ENCODE measurements around the gene STOX2.

Gene STOX2

DNA sequence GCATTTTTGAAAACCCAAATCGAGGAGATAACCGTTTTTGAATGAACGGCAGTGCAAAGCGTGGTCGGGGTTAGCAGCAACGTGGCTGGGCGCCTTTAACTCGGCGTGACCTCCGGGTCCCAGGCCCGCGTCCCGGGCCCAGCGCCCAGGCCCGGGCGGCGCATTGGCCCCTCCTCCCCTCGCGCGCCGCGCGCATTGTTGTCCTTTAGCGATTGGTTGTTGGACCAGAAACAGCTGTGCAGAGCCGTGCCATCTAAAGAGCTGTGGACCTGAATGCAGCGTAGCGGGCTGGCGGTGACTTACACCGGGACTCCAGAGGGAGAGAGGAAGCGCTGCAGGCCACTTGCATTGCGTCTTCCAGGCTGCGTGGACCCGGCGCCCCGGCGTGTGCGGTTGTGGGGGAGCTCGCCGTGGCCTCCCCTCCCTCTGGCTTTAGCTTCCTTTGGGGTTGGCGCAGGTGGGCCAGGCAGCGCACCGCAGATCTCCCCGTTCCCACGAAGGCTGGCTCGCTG lies at the start of gene STOX2:
Gene STOX2 (plus strand): TSS at position 227 of the 512 bp plus-strand sequence. CDS start 1,484 bp downstream, outside the sequence.
- in situ Hi-C loops (cut with MboI; ENCODE audit: low sequenced_read_pairs): no loop called here

DNA sequence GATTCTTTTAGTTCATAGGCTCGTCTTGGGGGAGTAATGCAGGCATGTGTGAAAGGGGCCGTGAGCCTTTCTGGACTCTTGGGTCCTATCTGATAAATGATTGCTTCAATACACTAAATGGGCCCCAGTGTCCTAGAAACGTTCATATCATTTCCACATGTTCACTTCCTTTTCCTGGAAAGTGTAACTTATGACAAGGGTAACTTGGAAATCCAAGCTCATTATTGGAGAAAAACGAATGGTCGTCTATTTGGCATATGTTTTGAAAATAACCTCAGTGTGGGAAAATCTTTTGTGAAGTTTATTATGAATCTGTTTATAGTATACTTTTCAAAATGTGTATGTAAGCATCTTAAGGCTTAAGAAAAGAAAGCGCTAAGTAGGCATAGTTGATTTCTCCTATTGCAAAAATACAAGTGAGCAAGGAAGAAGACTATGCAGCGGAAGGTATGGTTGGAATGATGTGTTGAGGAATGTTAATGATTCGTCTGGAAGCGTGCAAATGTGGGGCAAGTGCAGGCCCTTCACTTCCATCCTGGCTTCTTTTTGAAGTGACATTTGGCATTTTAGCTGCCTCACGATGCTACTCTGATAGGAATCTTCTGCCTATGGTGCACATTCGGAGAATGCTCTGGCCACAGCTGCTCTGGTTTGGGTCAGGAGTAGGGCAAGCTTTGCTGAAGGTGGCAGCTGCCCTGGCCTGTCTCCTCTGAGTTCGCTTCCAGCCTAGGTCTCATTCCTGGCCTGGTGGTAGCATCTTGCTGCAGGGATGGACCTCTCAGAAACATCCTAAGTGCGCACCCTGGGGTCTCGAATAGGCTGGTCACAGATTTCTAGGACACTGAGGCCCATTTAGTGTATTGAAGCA lies 49.5 kb upstream of the STOX2 start:
- in situ Hi-C loops (cut with MboI; ENCODE audit: low sequenced_read_pairs): no loop called here

- in situ Hi-C loops (cut with MboI; ENCODE audit: low sequenced_read_pairs): no loop called here
Measured at GRCh38 chr4:183857040-183857439, 48.1 kb upstream of the STOX2 start.

GRCh38 chr4:183858011-183858615 lies 47.0 kb upstream of the STOX2 start:
- in situ Hi-C loops (cut with MboI; ENCODE audit: low sequenced_read_pairs): no loop called here

DNA sequence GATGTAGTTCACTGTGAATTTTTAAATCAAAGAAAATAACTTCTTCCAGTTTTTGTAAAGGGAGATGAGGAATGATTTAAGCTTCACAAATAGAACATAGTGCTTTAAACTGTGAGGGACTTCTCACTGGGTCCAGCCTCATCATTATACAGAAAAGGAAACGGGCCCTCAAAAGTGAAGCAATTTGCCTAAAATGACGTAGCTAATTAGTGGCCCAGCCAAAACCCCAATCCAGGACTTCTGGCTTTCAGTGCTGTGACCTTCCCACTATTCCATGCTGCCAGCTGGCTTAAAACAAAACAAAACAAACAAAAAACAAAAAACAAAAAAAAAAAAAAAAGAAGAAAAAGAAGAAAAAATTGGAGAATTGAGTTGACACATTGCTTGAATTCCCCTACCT lies 45.0 kb upstream of the STOX2 start:
- in situ Hi-C loops (cut with MboI; ENCODE audit: low sequenced_read_pairs): no loop called here

GRCh38 chr4:183860731-183861130 lies 44.4 kb upstream of the STOX2 start:
- in situ Hi-C loops (cut with MboI; ENCODE audit: low sequenced_read_pairs): no loop called here

DNA sequence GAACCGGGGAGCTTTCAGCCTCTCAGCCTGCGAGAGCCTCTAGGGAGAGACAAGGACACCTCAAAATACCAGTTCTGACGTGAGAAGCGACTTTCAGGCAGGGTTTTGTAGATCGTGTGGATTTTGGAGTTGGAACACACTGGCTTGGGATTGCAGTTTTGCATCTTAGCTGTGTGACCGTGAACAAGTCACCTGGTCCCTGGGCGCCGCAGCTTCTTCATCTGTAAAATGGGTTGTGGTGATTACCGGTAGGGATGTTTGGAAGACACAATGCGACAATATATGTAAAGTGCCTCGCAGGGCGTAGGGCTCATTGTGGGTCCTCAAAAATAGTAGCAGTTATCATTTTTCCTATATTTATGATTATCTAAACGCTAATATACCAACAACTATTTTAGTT lies 43.7 kb upstream of the STOX2 start:
- in situ Hi-C loops (cut with MboI; ENCODE audit: low sequenced_read_pairs): no loop called here

- in situ Hi-C loops (cut with MboI; ENCODE audit: low sequenced_read_pairs): no loop called here
Measured at GRCh38 chr4:183863155-183863825, 41.8 kb upstream of the STOX2 start.

DNA sequence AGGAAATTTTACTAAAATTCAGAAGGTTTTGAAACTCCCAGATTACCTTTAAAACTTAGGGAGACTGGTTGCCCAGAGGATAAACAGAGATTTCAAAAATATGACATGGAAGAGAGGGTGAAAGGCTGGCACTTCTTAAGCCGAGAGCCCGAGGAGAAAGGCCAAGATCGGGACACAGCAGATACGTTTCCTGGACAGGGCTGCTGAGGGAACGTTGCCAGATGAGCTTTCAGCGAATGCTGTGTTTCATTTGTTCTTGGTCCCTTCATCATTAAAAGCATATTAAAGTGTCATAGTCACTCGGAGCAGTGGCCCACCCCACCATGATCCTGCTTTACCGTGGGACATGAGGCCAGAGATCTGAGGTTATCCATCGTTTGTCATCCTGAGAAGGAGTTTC lies 37.9 kb upstream of the STOX2 start:
- in situ Hi-C loops (cut with MboI; ENCODE audit: low sequenced_read_pairs): no loop called here

DNA sequence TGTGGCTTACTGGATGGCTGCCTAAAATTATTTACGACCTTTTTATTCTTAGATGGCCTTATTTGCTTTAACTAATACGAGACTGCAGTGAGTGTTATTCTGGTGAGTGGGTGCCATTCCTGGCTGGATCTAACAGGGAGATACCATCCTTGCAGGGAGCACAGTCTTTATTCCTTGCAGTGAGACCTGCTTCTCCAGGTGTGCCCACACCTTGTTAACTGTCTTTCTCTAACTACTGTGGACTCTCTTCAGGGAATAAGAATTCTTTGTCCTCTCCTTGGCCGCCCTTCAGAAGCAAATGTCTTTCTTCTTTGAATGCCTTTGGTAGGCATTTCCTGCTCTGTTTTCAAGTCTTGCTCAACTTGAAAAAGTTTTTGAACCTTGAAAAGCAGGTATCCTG lies 34.1 kb upstream of the STOX2 start:
- in situ Hi-C loops (cut with MboI; ENCODE audit: low sequenced_read_pairs): no loop called here

DNA sequence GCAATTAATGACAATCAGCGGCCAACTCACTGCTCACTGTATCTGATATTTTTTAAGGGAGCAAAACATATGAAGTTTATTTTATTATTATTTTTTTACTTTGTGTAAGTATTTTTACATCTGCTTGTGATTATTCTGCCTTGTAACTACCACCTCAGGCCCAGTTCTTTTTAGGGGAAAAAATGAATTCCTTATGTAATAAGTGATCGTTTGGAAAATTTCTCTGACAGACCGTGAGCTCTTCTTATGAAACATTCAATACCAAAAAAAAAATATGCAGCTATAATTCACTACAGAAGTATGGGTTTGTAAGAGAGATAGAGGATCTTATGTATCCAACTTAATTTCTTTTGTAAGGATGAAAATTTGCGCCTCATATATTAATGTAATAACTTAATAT lies 33.5 kb upstream of the STOX2 start:
- in situ Hi-C loops (cut with MboI; ENCODE audit: low sequenced_read_pairs): no loop called here

GRCh38 chr4:183872531-183872930 lies 32.6 kb upstream of the STOX2 start:
- in situ Hi-C loops (cut with MboI; ENCODE audit: low sequenced_read_pairs): no loop called here

DNA sequence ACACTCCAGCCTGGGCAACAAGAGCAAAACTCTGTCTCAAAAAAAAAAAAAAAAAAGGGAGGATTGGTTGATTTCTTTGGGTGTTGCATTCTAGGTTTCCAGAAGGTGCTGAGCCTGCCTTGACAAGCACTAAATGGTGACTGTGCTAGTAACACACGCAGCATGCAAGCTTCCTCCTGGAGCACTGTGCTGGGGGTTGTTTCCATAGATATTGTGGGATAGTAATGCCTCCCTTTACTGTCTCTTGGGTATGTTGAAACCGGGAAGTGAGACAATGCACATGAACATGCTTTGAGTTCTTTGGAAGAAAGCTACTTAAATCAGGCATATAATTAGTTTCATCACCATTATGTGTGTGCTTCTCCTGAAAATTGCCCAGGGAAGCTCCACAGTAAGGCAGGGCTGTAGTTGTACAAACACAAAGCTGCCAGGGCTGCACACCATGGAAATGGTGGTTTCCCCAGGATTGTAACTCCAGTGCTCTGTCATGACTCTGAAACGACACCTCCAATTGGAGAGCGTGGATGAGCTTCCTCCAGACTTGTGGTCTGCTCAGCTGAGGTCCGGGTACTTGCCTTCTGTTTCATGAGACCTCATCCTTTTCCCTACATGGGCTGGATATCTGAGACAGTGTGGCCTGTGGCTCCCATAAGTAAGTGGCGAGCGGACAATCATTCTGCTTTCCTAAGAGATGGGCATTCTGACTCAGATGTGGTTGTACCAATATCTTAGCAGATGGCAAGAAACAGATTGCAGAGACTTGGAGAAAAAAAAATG lies 31.5 kb upstream of the STOX2 start:
- in situ Hi-C loops (cut with MboI; ENCODE audit: low sequenced_read_pairs): no loop called here

GRCh38 chr4:183875251-183875825 lies 29.8 kb upstream of the STOX2 start:
- in situ Hi-C loops (cut with MboI; ENCODE audit: low sequenced_read_pairs): no loop called here

DNA sequence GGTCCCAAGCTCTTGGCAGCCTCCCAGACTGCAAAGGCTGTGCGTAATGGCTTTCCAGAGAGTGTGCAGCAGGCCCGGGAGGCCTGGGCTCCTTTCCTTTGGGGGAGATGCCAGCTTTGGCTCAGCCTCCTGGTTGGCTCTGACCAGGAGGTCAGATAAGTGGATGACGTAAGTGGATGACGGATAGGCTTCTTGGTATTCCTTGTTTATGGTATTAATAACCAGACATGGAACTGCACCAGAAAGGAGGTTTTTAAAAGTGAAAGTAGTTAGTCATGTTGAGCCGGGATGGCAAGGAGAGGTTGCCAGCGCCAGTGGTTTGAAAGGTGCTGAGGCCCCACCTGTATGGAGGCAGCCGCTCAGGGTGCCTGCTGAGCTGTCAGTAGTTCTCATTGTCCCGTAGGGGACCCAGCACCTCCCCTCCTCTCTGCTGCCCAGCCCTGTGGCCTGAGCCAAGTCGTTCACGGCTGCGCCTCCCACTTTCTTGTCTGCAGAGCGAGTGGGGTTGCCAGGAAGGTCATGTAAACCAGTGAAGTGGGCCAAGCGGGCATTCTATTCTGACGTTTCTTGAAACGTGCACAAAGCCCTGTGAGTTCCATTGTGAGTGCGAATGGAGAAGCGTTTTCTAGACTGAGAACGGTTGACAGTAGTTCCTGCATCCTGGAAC lies 28.7 kb upstream of the STOX2 start:
- in situ Hi-C loops (cut with MboI; ENCODE audit: low sequenced_read_pairs): no loop called here

DNA sequence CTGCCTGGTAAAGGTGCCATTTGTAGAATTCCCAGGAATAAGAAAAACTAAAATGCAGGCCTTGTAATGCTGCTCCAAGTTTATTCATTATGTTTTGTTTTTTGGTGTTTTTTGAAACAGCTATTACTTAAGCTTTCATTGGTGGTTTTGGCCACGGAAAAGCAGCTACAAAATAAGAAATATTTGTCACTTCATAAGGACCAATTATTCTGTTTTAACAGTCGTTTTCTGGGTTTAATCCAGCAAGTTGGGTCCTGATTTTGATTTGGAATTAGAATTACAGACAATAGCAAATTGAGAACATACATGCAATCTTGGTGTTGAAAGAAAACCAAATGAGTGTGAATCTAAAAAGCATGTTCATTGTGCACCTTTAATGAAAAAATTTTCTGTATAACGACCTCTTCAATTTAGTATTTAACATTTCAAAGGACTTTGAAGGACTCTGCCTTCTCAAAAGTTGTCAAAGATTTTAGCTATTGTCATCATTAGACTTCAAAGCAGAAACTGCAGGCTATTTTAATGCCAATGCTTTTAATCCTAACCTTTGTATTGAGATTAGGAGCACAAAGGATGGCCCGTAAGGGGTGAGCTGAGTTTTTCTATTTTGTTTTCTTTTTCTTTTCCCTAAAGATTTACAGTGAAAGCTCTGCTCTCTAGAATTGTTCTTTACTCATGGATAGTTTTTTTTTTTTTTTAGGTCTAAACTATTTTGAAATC lies 26.7 kb upstream of the STOX2 start:
- in situ Hi-C loops (cut with MboI; ENCODE audit: low sequenced_read_pairs): no loop called here

- in situ Hi-C loops (cut with MboI; ENCODE audit: low sequenced_read_pairs): no loop called here
Measured at GRCh38 chr4:183885205-183885720, 19.8 kb upstream of the STOX2 start.

DNA sequence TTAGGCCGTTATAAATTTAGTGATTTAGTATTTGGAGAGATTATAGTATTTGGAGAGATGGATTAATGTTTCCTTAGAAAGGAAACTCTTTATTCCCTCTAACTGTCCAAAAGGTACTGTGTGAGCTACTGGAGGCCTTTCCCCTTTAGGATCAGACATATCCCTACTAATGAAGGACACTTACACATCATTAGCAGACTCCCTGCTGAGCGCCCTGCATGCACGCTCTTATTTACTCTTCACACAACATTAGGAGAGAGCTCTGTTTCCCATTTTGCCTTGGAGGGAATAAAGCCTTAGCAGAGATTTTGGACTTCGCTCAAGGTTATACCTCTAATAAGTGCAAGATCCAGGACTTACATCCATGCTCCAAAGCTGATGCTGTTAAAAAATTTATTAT lies 17.8 kb upstream of the STOX2 start:
- in situ Hi-C loops (cut with MboI; ENCODE audit: low sequenced_read_pairs): no loop called here

DNA sequence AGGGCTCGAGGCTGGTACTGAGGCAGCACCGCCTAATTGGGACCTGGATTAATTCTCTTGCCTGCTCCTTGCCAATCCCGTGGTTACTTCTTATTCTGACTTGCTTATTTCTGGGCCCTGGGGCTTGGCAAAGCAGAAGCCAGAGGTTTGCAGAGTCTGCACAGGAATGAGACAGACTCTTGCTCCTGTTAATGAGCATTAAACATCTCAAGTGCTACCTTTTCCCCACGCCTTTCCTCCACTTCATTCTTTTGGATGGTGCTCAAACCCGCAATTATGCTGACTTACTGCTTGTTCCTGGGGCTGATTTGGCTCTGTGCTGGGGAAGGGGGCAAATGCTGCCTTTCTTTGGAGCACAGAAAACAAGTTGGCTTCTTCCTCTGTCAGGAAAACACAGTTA lies 16.5 kb upstream of the STOX2 start:
- in situ Hi-C loops (cut with MboI; ENCODE audit: low sequenced_read_pairs): no loop called here
